ENCODE data around the gene ZFP1.

The ZFP1 gene

DNA sequence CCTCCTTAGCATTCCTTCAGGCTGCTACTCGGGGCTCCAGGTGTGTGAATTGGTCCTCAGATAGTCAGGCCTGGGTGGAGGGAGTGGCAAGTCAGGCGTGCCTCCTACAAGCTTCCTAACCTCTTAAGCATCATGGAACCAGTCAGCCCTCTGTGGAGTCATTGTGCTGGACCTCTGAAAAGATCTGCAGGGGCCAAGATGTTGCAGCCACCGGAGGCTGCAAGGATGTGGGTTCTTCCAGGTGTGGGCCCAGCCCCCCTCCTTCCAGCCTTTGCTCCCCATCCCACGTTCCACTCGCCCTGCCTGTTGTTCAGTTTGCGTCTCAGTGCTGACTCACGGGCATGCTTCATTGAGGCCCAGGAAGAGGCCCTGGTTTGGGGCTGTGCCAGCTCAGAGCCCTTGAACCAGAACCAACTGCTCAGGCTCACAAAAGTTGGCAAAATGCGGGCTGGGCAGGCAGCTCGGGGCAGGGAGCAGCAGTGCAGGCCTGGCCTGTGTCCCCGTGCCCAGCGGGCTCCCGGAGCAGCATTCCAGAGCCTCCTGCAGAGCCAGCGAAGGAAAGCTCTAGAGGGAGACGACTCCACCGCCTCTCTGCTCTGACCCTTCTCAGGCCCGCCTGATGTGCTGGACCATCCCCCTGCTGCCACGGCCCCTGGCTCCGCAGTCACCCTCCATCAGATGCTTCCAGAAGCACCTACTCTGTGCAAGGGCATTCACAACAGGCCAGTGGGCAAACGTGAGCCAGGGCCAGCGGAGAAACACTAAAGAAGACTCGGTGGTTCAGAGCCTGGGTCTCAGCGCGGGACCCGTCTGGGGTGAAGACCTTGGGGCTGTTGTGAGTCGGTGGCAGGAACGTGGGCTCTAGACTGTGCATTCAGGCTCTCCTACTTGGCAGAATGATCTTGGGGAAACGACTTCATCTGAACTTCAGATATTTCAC lies 39.3 kb upstream of the ZFP1 start:
- peak overlapping the region; percentile 97 for H3K27ac ChIP-seq
- POLR2A ChIA-PET (ENCODE audit: low non-redundant PET), result interaction anchor here (0.6 kb wide), 1 partner anchor 11 kb away, joined by 3 read pairs; no protein-coding TSS in a partner anchor
- peak; percentile 91 for DNase-seq (ENCODE audit: low spot score)
- no peak for TF ChIP-seq CTCF (conservative IDR thresholded peaks at IDR 0.05; ENCODE audit: low read depth)
- CTCF ChIA-PET, result interaction anchor here (0.5 to 6.7 kb wide), 8 partner anchors 11 to 357 kb away, joined by 3 to 71 read pairs (median 5); partner anchors contain the start of gene ZNRF1

GRCh38 chr16:75109732-75110243 lies 38.5 kb upstream of the ZFP1 start:
- peak overlapping the region; percentile 97 for H3K27ac ChIP-seq
- POLR2A ChIA-PET (ENCODE audit: low non-redundant PET), result no interaction called here
- CTCF ChIA-PET, result interaction anchor here (0.7 to 6.7 kb wide), 3 partner anchors 19 to 117 kb away, joined by 3 to 71 read pairs (median 4); partner anchors contain the start of gene ZNRF1
- TF ChIP-seq CTCF (conservative IDR thresholded peaks at IDR 0.05; ENCODE audit: low read depth), result no peak
- no peak for DNase-seq (ENCODE audit: low spot score)

GRCh38 chr16:75110637-75111513 lies 37.4 kb upstream of the ZFP1 start:
- TF ChIP-seq CTCF (conservative IDR thresholded peaks at IDR 0.05; ENCODE audit: low read depth), result peak; percentile 86
- DNase-seq (ENCODE audit: low spot score), result peak; percentile 76
- H3K27ac ChIP-seq, result peak overlapping the region; percentile 97
- ChIA-PET CTCF (interaction anchor here (0.5 to 6.7 kb wide), 17 partner anchors 12 to 458 kb away, joined by 3 to 71 read pairs (median 5); partner anchors contain the start of genes WDR59 and ZNRF1), POLR2A (ENCODE audit: low non-redundant PET) (interaction anchor here (0.5 to 1.2 kb wide), 2 partner anchors 112 to 411 kb away, joined by 3 read pairs; partner anchors contain the start of gene ZNRF1)

GRCh38 chr16:75111514-75111940 lies 36.8 kb upstream of the ZFP1 start:
- no peak for DNase-seq (ENCODE audit: low spot score)
- ChIA-PET POLR2A (ENCODE audit: low non-redundant PET) (interaction anchor here (0.6 to 1.2 kb wide), 2 partner anchors 113 kb away, joined by 3 read pairs; partner anchors contain the start of gene ZNRF1), CTCF (interaction anchor here (0.6 to 6.7 kb wide), 16 partner anchors 13 to 214 kb away, joined by 3 to 71 read pairs (median 4); partner anchors contain the start of gene ZNRF1)
- peak overlapping the region; percentile 97 for H3K27ac ChIP-seq
- TF ChIP-seq CTCF (conservative IDR thresholded peaks at IDR 0.05; ENCODE audit: low read depth), result no peak; the same call in 1 of the 2 replicates

DNA sequence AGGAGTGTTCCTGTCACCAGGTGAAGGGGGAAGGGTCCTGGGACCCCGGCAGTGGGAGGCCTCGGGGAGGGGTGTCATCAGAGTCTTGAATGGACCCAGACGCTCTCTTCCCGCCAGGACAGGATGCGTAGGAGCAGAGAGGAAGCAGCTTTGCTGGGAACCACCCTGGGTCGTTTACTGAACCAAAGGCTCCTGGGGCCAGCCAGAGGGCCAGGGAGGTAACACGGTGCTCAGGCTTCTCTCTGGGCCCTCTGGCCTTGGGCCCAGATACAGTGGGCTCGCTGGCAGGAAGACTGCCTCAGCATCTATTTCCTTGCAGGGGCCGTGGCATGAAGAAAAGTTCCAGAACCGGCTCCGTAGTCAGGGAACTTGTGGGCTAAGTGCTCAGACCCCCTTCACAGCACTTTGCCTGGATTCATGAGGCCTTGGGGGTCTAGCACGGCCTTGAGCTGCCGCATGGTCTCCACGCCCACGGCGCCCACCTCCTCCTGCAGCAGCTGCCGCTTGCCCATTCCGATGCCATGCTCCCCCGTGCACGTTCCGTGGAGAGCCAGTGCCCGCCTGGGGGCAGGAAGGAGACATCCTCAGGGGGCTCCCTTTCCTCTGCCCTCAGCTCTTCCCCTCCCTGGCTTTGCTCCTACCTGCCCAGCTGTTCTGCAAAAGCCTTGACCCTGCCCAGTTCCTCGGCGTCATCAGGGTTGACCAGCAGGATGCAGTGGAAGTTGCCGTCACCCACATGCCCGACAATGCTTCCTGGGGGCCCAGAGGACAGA lies 36.2 kb upstream of the ZFP1 start:
- H3K27ac ChIP-seq, result peak overlapping the region; percentile 97
- POLR2A ChIA-PET (ENCODE audit: low non-redundant PET), result interaction anchor here (0.6 kb wide), 1 partner anchor 114 kb away, joined by 3 read pairs; no protein-coding TSS in a partner anchor
- CTCF ChIA-PET, result interaction anchor here (0.6 to 6.7 kb wide), 12 partner anchors 13 to 214 kb away, joined by 3 to 71 read pairs (median 5); partner anchors contain the start of gene ZNRF1

More for the DNA sequence above, 36.2 kb upstream of the ZFP1 start:
- no peak for TF ChIP-seq CTCF (conservative IDR thresholded peaks at IDR 0.05; ENCODE audit: low read depth)
- no peak for DNase-seq (ENCODE audit: low spot score)
